ENCODE data around the gene STMN3. TPM values are rescaled to one million over a fixed set of nuclear protein-coding genes. Genes with fewer than 3 reads are reported as not detected.
"Not testable (repeated sequence)": the region's sequence is repeated elsewhere in the genome, so short reads cannot be mapped to it uniquely, and the experiment has no call there.

Gene STMN3
- total and polyA plus RNA-seq, 5 donors from 2014 or later, result 11.7 to 64.6 (median 13.2) TPM

DNA sequence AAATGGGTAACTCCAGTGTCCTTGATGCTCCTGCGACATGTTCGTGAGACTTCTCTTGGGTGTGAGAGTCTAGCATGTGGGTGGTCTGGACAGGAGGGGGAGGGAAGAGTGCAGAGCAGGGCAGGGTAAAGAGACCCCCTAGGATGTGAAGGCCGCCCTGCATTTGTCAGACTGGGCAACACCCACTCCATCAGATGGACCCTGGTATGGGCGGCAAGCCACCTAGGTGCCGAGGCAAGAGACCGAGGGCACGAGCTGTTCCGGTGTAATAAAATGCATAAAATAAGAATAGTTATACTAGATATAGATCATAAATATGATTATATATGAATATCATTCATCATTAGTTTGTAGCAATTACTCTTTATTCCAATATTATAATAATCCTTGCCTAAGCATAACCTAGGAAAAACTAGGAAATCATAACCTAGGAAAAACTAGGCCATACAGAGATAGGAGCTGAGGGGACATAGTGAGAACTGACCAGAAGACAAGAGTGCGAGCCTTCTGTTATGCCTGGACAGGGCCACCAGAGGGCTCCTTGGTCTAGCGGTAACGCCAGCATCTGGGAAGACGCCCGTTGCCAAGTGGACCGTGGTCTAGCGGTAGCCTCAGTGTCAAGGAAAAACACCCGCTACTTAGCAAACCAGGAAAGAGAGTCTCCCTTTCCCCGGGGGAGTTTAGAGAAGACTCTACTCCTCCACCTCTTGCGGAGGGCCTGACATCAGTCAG is 39.2 kb downstream of the STMN3 start:
- H3K4me1 ChIP-seq (ENCODE audit: control insufficient read depth, insufficient read depth, low read length, poor library complexity, severe bottlenecking); H3K27ac Mint-ChIP-seq; ATAC-seq (ENCODE audit: low read depth in 2 of 2); H3K9me3 Mint-ChIP-seq; H3K27ac ChIP-seq (ENCODE audit: insufficient read depth, low read length, poor library complexity, severe bottlenecking); H3K27me3 ChIP-seq (ENCODE audit: control insufficient read depth, insufficient read depth, low read length); H3K9me3 ChIP-seq (ENCODE audit: control insufficient read depth in 2 of 2, low read length in 2 of 2); H3K27me3 Mint-ChIP-seq; DNase-seq; H3K4me3 ChIP-seq (ENCODE audit: low read depth, low read length); H3K4me3 Mint-ChIP-seq: not testable (repeated sequence)
- H3K36me3 Mint-ChIP-seq, result peaks cover 24% of the 10 kb centered on the region
- H3K4me1 Mint-ChIP-seq, result peaks cover 0 to 26% (median 2%) of the 10 kb centered on the region in 4 donors
- H3K36me3 ChIP-seq (ENCODE audit: control insufficient read depth, insufficient read depth, low read length), result peaks cover 38% of the 10 kb centered on the region

DNA sequence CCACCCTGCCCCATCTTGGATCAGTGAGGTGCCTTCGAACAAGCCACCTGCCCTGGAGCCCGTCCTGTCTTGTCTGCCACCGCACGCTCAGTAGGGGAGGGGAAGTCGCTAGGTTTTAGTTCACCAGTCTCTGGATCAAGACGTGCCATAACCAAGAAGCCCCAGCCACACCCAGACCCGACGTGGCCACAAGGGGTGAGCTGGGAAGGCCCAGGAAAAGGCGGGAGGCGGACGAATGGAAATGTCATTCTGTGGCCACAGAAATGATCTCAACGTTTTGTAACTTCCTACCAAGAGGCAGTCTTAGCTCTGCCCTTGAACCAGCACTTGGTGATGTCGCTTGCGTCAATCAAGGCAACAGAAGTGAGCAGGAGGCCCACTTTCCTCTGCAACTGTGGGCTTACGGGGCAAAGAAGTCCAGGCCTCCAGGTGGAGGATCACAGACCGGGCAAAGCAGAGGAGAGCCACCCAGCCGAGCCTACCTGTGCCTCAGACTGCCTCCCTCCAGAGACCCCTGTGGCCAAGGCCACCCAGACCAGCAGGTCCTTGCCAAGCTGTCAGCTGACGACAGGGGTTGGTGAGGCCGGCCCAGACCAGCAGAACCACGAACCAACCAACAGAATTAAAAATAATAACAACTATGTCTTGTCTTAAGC is 40.8 kb downstream of the STMN3 start:
- no peak for DNase-seq
- H3K36me3 Mint-ChIP-seq, result peaks cover 17% of the 10 kb centered on the region

DNA sequence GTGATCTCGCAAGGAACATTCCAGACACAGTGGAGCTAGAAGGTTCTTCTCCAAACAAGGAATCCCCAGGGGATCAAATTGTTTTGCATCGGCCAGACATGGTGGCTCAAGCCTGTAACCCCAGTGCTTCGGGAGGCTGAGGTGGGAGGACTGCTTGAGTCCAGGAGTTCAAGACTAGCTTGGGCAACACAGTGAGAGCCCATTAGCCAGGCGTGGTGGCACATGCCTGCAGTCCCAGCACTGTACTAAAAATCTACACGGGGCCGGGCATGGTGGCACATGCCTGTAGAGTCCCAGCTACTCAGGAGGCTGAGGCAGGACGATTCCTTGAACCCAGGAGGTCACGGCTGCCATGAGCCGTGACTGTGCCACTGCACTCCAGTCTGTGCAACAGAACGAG is 41.6 kb downstream of the STMN3 start:
- Histone ChIP-seq H3K9me3 (ENCODE audit: control insufficient read depth in 2 of 2, low read length in 2 of 2) (no peaks in the 10 kb centered on the region), H3K27ac (ENCODE audit: insufficient read depth, low read length, poor library complexity, severe bottlenecking) (no peak overlapping the region), H3K27me3 (ENCODE audit: control insufficient read depth, insufficient read depth, low read length) (no peaks in the 10 kb centered on the region), H3K4me3 (ENCODE audit: low read depth, low read length) (no peak overlapping the region), H3K4me1 (ENCODE audit: control insufficient read depth, insufficient read depth, low read length, poor library complexity, severe bottlenecking) (no peaks in the 10 kb centered on the region), H3K36me3 (ENCODE audit: control insufficient read depth, insufficient read depth, low read length) (peaks cover 17% of the 10 kb centered on the region)
- no peak overlapping the region for H3K27ac Mint-ChIP-seq
- H3K4me1 Mint-ChIP-seq, result peaks cover 0 to 22% (median 2%) of the 10 kb centered on the region in 4 donors
- H3K9me3 Mint-ChIP-seq, result no peaks in the 10 kb centered on the region
- no peaks in the 10 kb centered on the region for H3K27me3 Mint-ChIP-seq
- H3K4me3 Mint-ChIP-seq, result no peak overlapping the region
- no peak for ATAC-seq (ENCODE audit: low read depth in 2 of 2)
- peaks cover 17% of the 10 kb centered on the region for H3K36me3 Mint-ChIP-seq
- DNase-seq, result no peak

More for the DNA sequence above, 40.8 kb downstream of the STMN3 start:
- H3K9me3 Mint-ChIP-seq, result no peaks in the 10 kb centered on the region
- Histone ChIP-seq H3K4me3 (ENCODE audit: low read depth, low read length) (no peak overlapping the region), H3K27ac (ENCODE audit: insufficient read depth, low read length, poor library complexity, severe bottlenecking) (no peak overlapping the region), H3K27me3 (ENCODE audit: control insufficient read depth, insufficient read depth, low read length) (no peaks in the 10 kb centered on the region), H3K36me3 (ENCODE audit: control insufficient read depth, insufficient read depth, low read length) (peaks cover 25% of the 10 kb centered on the region), H3K4me1 (ENCODE audit: control insufficient read depth, insufficient read depth, low read length, poor library complexity, severe bottlenecking) (no peaks in the 10 kb centered on the region), H3K9me3 (ENCODE audit: control insufficient read depth in 2 of 2, low read length in 2 of 2) (no peaks in the 10 kb centered on the region)
- no peak overlapping the region for H3K27ac Mint-ChIP-seq
- H3K4me3 Mint-ChIP-seq, result peak overlapping the region in 1 of 4 donors; percentile 54
- no peaks in the 10 kb centered on the region for H3K27me3 Mint-ChIP-seq
- H3K4me1 Mint-ChIP-seq, result peaks cover 0 to 22% (median 2%) of the 10 kb centered on the region in 4 donors
- no peak for ATAC-seq (ENCODE audit: low read depth in 2 of 2)

DNA sequence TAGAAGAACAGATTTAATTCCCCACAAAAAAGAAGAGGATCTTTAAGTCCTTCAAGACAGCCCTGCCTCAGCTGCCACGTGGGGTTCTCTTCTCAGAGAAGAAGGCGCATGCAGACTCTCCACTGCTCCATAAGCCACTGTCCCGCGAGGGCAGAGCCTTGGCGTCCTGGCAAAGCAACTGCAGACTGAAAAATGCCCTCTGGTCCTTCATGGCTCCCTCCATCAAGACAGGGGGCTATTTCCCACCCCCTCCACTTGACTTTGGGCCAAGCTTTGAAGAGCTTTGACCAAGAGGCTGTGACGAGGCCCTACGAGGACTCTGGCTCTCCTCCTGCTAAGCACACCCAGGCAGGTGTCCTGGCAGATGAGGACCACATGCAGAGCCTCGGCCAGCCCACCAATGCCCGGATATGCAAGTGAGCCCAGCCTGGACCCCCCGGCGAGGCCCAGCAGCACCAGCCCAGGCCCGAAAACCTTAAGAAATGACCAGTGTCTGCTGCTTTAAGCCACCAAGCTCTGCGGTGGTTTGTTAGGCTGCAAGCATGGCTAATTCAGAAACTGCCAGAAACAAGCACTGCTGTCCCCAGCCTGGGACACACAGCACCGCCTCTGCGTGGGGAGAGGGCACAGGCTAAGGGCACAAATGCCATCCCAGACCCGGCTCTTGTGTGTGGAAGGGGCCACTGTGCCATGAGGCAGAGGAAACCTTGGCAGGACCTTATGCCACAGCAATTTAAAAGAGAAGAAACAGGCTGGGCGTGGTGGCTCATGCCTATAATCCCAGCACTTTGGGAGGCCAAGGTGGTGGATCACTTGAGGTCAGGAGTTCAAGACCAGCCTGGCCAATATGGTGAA is 42.4 kb downstream of the STMN3 start:
- no peaks in the 10 kb centered on the region for H3K4me1 ChIP-seq (ENCODE audit: control insufficient read depth, insufficient read depth, low read length, poor library complexity, severe bottlenecking)
- peaks cover 14% of the 10 kb centered on the region for H3K36me3 ChIP-seq (ENCODE audit: control insufficient read depth, insufficient read depth, low read length)
- H3K4me3 ChIP-seq (ENCODE audit: low read depth, low read length), result no peak overlapping the region
- no peaks in the 10 kb centered on the region for H3K9me3 Mint-ChIP-seq
- no peak for DNase-seq
- H3K27ac ChIP-seq (ENCODE audit: insufficient read depth, low read length, poor library complexity, severe bottlenecking), result no peak overlapping the region
- no peaks in the 10 kb centered on the region for H3K27me3 Mint-ChIP-seq
- no peaks in the 10 kb centered on the region for H3K9me3 ChIP-seq (ENCODE audit: control insufficient read depth in 2 of 2, low read length in 2 of 2)
- no peak overlapping the region for H3K4me3 Mint-ChIP-seq
- H3K36me3 Mint-ChIP-seq, result peaks cover 11% of the 10 kb centered on the region
- no peaks in the 10 kb centered on the region for H3K27me3 ChIP-seq (ENCODE audit: control insufficient read depth, insufficient read depth, low read length)
- ATAC-seq (ENCODE audit: low read depth in 2 of 2), result no peak
- no peak overlapping the region for H3K27ac Mint-ChIP-seq
- H3K4me1 Mint-ChIP-seq, result peaks cover 0 to 24% (median 2%) of the 10 kb centered on the region in 4 donors

DNA sequence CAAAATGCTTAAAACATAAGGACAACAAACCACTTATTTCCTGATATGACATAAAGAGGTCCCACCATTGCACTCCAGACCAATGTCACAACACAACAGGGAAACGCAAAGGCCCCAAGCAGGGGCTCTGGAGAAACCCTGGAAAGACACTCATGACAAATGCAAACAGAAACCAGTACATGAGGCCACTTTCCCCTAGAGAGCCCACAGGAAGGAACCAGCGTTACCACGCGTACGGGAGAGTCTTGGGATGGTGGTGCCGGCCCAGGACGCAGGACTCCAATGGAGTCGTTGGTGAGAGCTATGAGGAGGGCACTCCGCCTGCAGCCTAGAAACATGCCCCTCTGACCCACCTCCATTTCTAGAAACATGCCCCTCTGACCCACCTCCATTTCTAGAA is 46.5 kb downstream of the STMN3 start:
- DNase-seq (no peak), ATAC-seq (ENCODE audit: low read depth in 2 of 2) (no peak)
- Mint-ChIP-seq H3K27me3 (no peaks in the 10 kb centered on the region), H3K27ac (peak overlapping the region in 1 of 3 donors; percentile 55), H3K4me1 (peaks cover 0 to 14% (median 3%) of the 10 kb centered on the region in 4 donors), H3K4me3 (no peak overlapping the region), H3K36me3 (peaks cover 10% of the 10 kb centered on the region), H3K9me3 (no peaks in the 10 kb centered on the region)
- H3K36me3 ChIP-seq (ENCODE audit: control insufficient read depth, insufficient read depth, low read length), result peaks cover 14% of the 10 kb centered on the region
- no peaks in the 10 kb centered on the region for H3K27me3 ChIP-seq (ENCODE audit: control insufficient read depth, insufficient read depth, low read length)
- H3K4me3 ChIP-seq (ENCODE audit: low read depth, low read length), result no peak overlapping the region
- H3K9me3 ChIP-seq (ENCODE audit: control insufficient read depth in 2 of 2, low read length in 2 of 2), result no peaks in the 10 kb centered on the region
- H3K27ac ChIP-seq (ENCODE audit: insufficient read depth, low read length, poor library complexity, severe bottlenecking), result no peak overlapping the region
- no peaks in the 10 kb centered on the region for H3K4me1 ChIP-seq (ENCODE audit: control insufficient read depth, insufficient read depth, low read length, poor library complexity, severe bottlenecking)

DNA sequence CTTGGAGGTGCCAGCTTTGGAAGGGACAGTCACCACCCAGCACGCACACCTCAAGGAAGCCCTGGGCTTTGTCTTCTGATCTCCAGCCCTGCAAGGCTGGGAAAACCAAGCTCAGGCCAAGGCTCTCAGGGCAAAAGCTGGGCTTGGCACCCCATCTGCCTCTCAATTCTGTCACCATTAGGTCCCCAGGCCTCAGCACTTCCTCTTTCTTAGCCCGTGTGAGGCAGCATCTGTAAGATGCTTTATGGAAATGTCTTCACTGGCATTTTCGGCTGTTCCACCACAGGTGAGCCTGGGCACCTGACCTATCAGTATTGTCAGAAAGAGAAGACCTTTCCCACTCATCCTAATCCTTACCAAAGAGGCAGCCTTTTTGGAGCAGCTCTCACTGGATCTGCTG is 50.9 kb downstream of the STMN3 start:
- H3K9me3 Mint-ChIP-seq, result no peaks in the 10 kb centered on the region
- no peak overlapping the region for H3K4me3 ChIP-seq (ENCODE audit: low read depth, low read length)
- H3K4me3 Mint-ChIP-seq, result no peak overlapping the region
- peak overlapping the region in 1 of 3 donors; percentile 85 for H3K27ac Mint-ChIP-seq
- DNase-seq (no peak), ATAC-seq (ENCODE audit: low read depth in 2 of 2) (no peak)
- H3K9me3 ChIP-seq (ENCODE audit: control insufficient read depth in 2 of 2, low read length in 2 of 2), result no peaks in the 10 kb centered on the region
- H3K36me3 ChIP-seq (ENCODE audit: control insufficient read depth, insufficient read depth, low read length), result peaks cover 34% of the 10 kb centered on the region
- H3K4me1 Mint-ChIP-seq, result peaks cover 0 to 13% (median 7%) of the 10 kb centered on the region in 4 donors
- H3K36me3 Mint-ChIP-seq, result peaks cover 20% of the 10 kb centered on the region
- no peaks in the 10 kb centered on the region for H3K4me1 ChIP-seq (ENCODE audit: control insufficient read depth, insufficient read depth, low read length, poor library complexity, severe bottlenecking)
- peak overlapping the region; percentile 61 for H3K27ac ChIP-seq (ENCODE audit: insufficient read depth, low read length, poor library complexity, severe bottlenecking)
- H3K27me3 ChIP-seq (ENCODE audit: control insufficient read depth, insufficient read depth, low read length), result no peaks in the 10 kb centered on the region
- H3K27me3 Mint-ChIP-seq, result no peaks in the 10 kb centered on the region

DNA sequence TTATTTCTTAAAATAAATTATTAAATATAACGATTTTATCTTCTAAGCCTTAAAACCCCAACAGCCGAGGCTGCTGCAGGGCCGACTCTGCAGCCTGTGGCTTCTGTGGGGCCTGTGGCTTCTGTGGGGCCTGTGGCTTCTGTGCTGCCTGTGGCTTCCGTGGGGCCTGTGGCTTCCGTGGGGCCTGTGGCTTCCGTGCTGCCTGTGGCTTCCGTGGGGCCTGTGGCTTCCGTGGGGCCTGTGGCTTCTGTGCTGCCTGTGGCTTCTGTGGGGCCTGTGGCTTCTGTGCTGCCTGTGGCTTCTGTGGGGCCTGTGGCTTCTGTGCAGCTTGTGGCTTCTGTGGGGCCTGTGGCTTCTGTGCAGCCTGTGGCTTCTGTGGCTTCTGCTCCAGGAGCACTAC is 51.5 kb downstream of the STMN3 start:
- H3K27ac Mint-ChIP-seq; H3K4me3 Mint-ChIP-seq; H3K9me3 Mint-ChIP-seq; H3K9me3 ChIP-seq (ENCODE audit: control insufficient read depth in 2 of 2, low read length in 2 of 2); H3K4me1 ChIP-seq (ENCODE audit: control insufficient read depth, insufficient read depth, low read length, poor library complexity, severe bottlenecking); ATAC-seq (ENCODE audit: low read depth in 2 of 2); H3K4me3 ChIP-seq (ENCODE audit: low read depth, low read length); H3K27me3 Mint-ChIP-seq; H3K27me3 ChIP-seq (ENCODE audit: control insufficient read depth, insufficient read depth, low read length): not testable (repeated sequence)
- DNase-seq, result peak in 1 of 3 donors; percentile 13
- peaks cover 20% of the 10 kb centered on the region for H3K36me3 Mint-ChIP-seq
- H3K27ac ChIP-seq (ENCODE audit: insufficient read depth, low read length, poor library complexity, severe bottlenecking), result peak overlapping the region; percentile 61
- H3K36me3 ChIP-seq (ENCODE audit: control insufficient read depth, insufficient read depth, low read length), result peaks cover 38% of the 10 kb centered on the region
- H3K4me1 Mint-ChIP-seq, result peaks cover 0 to 10% (median 7%) of the 10 kb centered on the region in 4 donors

All from CD4-positive, CD25-positive, alpha-beta regulatory T cell (primary cell).